GM12878 (cell line): ENCODE data around the gene DRD2. TPM values are rescaled to one million over a fixed set of nuclear protein-coding genes. Genes with fewer than 3 reads are reported as not detected.

Experiments used
- ATAC-seq: fragments of 200-7000 bp; cut with Tn5 transposase; 3 replicates; pipeline ENCODE4 v1.9.1; 2020; ENCODE audit warnings: mild to moderate bottlenecking, moderate library complexity
- BruUV-seq: library from RNA; stranded (reverse); fragments of 400-500 nt; replicated peaks from 2 replicates; lab custom pipeline; 2021; lab: Mats Ljungman, UMichigan
- CTCF ChIA-PET: fragments of 300-600 bp; sonication (Branson Sonifier 250); formaldehyde crosslinking; extraction: SDS; loops from one replicate; lab custom pipeline; 2021; ENCODE audit warnings: inconsistent platforms; lab: Yijun Ruan, JAX
- POLR2A ChIA-PET: fragments of 350-600 bp; formaldehyde crosslinking; extraction: SDS; loops from one replicate; lab custom pipeline; 2021; ENCODE audit warnings: inconsistent platforms; lab: Charles Lee
- RAD21 ChIA-PET: fragments of 300-600 bp; sonication (Branson Sonifier 250); formaldehyde crosslinking; loops from one replicate; lab custom pipeline; 2023; ENCODE audit warnings: antibody characterized with exemption; ENCODE audit not compliant: unreplicated experiment; lab: Charles Lee
- SMC1A ChIA-PET: fragments of 300-600 bp; sonication (Branson Sonifier 250); formaldehyde crosslinking; loops from one replicate; lab custom pipeline; 2023; ENCODE audit not compliant: unreplicated experiment, uncharacterized antibody; lab: Charles Lee
- DNase-seq: peaks from one replicate; pipeline ENCODE4 v3.0.0-alpha.2; 2011; ENCODE audit warnings: low read depth, low spot score
- FAIRE-seq: peaks from 3 replicates; lab custom pipeline; 2011; peaks lifted over from hg19 to GRCh38; lab: Jason Lieb, UNC
- H2AFZ ChIP-seq: 2 replicates; pipeline ENCODE4 v1.6.0; 2011; ENCODE audit warnings: low read depth, low read length, control low read depth; ENCODE audit not compliant: control insufficient read depth
- H3K27ac ChIP-seq: 2 replicates; pipeline ENCODE4 v1.5.1; 2011; ENCODE audit warnings: control low read depth; ENCODE audit not compliant: control insufficient read depth, insufficient read depth
- H3K27me3 ChIP-seq, 2 experiments: replicated peaks in 1 of 2; 2 replicates each; pipeline versions ENCODE4 v1.6.0 to v1.6.1; 2011; ENCODE audit warnings: low read length in 1 of 2; ENCODE audit not compliant: control insufficient read depth in 2 of 2, insufficient read depth in 2 of 2
- H3K36me3 ChIP-seq, 2 experiments: 2 replicates each; pipeline ENCODE4 v1.5.1; 2011; ENCODE audit warnings: low read length in 1 of 2; ENCODE audit not compliant: control insufficient read depth in 2 of 2, insufficient read depth in 2 of 2
- H3K4me1 ChIP-seq: 2 replicates; pipeline ENCODE4 v1.6.1; 2011; ENCODE audit warnings: mild to moderate bottlenecking, low read length, moderate library complexity, mixed read lengths; ENCODE audit not compliant: control insufficient read depth, insufficient read depth
- H3K4me2 ChIP-seq: 2 replicates; pipeline ENCODE4 v1.6.0; 2011; ENCODE audit warnings: control low read depth; ENCODE audit not compliant: control insufficient read depth, insufficient read depth
- H3K4me3 ChIP-seq: fragments of 200-600 bp; sonication (generic); 2 replicates; pipeline ENCODE4 v1.5.1; 2016
- H3K79me2 ChIP-seq: 2 replicates; pipeline ENCODE4 v1.6.0; 2011; ENCODE audit warnings: low read length; ENCODE audit not compliant: control insufficient read depth, insufficient read depth
- H3K9ac ChIP-seq: 2 replicates; pipeline ENCODE4 v1.8.0; 2011; ENCODE audit warnings: low read length, control low read depth, mixed read lengths; ENCODE audit not compliant: control insufficient read depth, insufficient read depth
- H3K9me3 ChIP-seq: replicated peaks from 3 replicates; pipeline ENCODE4 v1.5.1; 2011; ENCODE audit warnings: mild to moderate bottlenecking, low read length; ENCODE audit not compliant: control insufficient read depth, insufficient read depth
- H4K20me1 ChIP-seq: 2 replicates; pipeline ENCODE4 v1.6.0; 2011; ENCODE audit not compliant: control insufficient read depth, insufficient read depth
- ATF7 ChIP-seq: fragments of 450-650 bp; IDR thresholded peaks from 2 replicates; pipeline ENCODE4 v1.6.1; 2016; ENCODE audit warnings: low read depth, mild to moderate bottlenecking
- JUNB ChIP-seq: IDR thresholded peaks from 2 replicates; pipeline ENCODE4 v1.6.1; 2016; ENCODE audit warnings: antibody characterized with exemption, mild to moderate bottlenecking
- MEF2B ChIP-seq: fragments of 450-650 bp; IDR thresholded peaks from 2 replicates; pipeline ENCODE4 v1.6.1; 2018; ENCODE audit warnings: mild to moderate bottlenecking, moderate library complexity; ENCODE audit not compliant: partially characterized antibody, poor library complexity, severe bottlenecking
- POU2F2 ChIP-seq: IDR thresholded peaks from 3 replicates; pipeline ENCODE4 v1.6.1; 2011; ENCODE audit warnings: low read depth, mild to moderate bottlenecking, low read length, borderline replicate concordance
- YY1 ChIP-seq: IDR thresholded peaks from 2 replicates; pipeline ENCODE4 v1.6.1; 2011; ENCODE audit warnings: low read depth, mild to moderate bottlenecking, low read length
- WGBS: methylation state at CpG from one replicate; pipeline ENCODE4 v1.1.6; 2016; ENCODE audit warnings: low lambda C conversion rate; ENCODE audit not compliant: insufficient replicate concordance, insufficient coverage; ENCODE audit errors: missing lambda C conversion rate; 5-methylcytosine and 5-hydroxymethylcytosine counted together
- in situ Hi-C: fragments of 300-500 bp; cut with MboI; formaldehyde crosslinking; loops from 9 replicates; pipeline ENCODE4 v1.14.3; 2018; ENCODE audit warnings: mixed read lengths
- intact Hi-C: fragments of 100-400 bp; cut with micrococcal nuclease; formaldehyde crosslinking; loops from one replicate; pipeline ENCODE4 v1.14.2; 2022; ENCODE audit not compliant: unreplicated experiment
- polyA plus RNA-seq, 11 experiments: library from polyadenylated mRNA; depleted of rRNA in 4 of 11; unstranded in 6 of 11; stranded (reverse) in 5 of 11; fragments of >200 nt; fragmentation: Nextera tagmentation in 4 of 11; fragmentation: Illumina TruSeq in 1 of 11; extraction: Ambion mirVana in 4 of 11; extraction: Trizol in 1 of 11; gene quantifications; 1 replicate in 1 of 11; 2 replicates in 10 of 11; pipeline versions ENCODE4 v1.2.1 to v1.2.3, GENCODE V29; 2011 to 2016; ENCODE audit warnings: inconsistent platforms in 2 of 11, missing spikeins in 2 of 11, low read depth in 1 of 11
- total RNA-seq, 4 experiments: library from RNA; depleted of rRNA in 3 of 4; stranded (reverse); fragments of >200 nt in 3 of 4; fragmentation: Illumina TruSeq in 1 of 4; extraction: Trizol in 1 of 4; gene quantifications; 2 replicates each; pipeline versions ENCODE4 v1.2.1 to v1.2.3, GENCODE V29; 2013 to 2021
- TF ChIP-seq, protein P1 (sequence below): fragments of 450-650 bp; IDR thresholded peaks from 2 replicates; pipeline ENCODE4 v1.6.1; 2017; ENCODE audit warnings: mild to moderate bottlenecking, moderate library complexity

The DRD2 gene
- total and polyA plus RNA-seq, 10 of the 15 experiments (the other 5 are each of a cell fraction or from before 2014, with no cell fraction given): not detected

DNA sequence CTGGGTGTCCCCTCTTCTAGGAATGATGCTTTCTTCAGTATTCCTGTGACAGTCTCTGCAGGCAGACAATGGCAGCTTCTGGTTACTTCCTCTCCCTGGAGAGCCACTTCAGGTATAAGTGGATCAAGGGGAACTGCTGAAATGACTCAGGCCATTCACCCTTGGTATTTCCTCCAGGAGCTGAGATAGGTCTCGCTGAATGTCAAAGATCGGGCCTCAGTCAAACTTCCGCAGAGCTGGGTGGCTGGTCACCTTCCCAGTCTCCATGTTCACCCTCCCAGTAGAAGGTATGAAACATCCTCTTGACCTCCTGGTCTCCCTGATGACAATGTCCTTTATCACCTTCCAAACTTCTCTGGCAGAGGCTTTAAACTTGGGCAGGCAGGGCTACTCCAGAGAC lies 89.4 kb downstream of the DRD2 start:
- Histone ChIP-seq H3K4me2 (no peak overlapping the region), H3K27me3 (peaks cover 1 to 5% of the 10 kb centered on the region in 2 experiments), H3K79me2 (no peaks in the 10 kb centered on the region), H4K20me1 (no peaks in the 10 kb centered on the region), H3K4me3 (no peak overlapping the region), H3K36me3 (no peaks in the 10 kb centered on the region), H3K27ac (no peak overlapping the region), H3K4me1 (no peaks in the 10 kb centered on the region), H3K9ac (no peak overlapping the region), H2AFZ (no peak overlapping the region), H3K9me3 (no peaks in the 10 kb centered on the region)
- CTCF ChIA-PET: no interaction called here
- DNase-seq (no peak), ATAC-seq (no peak), FAIRE-seq (no peak)
- intact Hi-C loops (no loop called here), in situ Hi-C loops (no loop called here)
- no TSS peak for BruUV-seq
- WGBS: 86% methylated on average over 3 of the region's 3 CpGs
- TF ChIP-seq ATF7: no peak
- TF ChIP-seq MEF2B: no peak
- TF ChIP-seq YY1: no peak
- TF ChIP-seq, protein P1, sequence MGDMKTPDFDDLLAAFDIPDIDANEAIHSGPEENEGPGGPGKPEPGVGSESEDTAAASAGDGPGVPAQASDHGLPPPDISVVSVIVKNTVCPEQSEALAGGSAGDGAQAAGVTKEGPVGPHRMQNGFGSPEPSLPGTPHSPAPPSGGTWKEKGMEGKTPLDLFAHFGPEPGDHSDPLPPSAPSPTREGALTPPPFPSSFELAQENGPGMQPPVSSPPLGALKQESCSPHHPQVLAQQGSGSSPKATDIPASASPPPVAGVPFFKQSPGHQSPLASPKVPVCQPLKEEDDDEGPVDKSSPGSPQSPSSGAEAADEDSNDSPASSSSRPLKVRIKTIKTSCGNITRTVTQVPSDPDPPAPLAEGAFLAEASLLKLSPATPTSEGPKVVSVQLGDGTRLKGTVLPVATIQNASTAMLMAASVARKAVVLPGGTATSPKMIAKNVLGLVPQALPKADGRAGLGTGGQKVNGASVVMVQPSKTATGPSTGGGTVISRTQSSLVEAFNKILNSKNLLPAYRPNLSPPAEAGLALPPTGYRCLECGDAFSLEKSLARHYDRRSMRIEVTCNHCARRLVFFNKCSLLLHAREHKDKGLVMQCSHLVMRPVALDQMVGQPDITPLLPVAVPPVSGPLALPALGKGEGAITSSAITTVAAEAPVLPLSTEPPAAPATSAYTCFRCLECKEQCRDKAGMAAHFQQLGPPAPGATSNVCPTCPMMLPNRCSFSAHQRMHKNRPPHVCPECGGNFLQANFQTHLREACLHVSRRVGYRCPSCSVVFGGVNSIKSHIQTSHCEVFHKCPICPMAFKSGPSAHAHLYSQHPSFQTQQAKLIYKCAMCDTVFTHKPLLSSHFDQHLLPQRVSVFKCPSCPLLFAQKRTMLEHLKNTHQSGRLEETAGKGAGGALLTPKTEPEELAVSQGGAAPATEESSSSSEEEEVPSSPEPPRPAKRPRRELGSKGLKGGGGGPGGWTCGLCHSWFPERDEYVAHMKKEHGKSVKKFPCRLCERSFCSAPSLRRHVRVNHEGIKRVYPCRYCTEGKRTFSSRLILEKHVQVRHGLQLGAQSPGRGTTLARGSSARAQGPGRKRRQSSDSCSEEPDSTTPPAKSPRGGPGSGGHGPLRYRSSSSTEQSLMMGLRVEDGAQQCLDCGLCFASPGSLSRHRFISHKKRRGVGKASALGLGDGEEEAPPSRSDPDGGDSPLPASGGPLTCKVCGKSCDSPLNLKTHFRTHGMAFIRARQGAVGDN: no peak
- no peak for TF ChIP-seq POU2F2
- no peak for TF ChIP-seq JUNB
- SMC1A ChIA-PET: interaction anchor here (1.1 kb wide), 1 partner anchor 29 kb away, joined by 3 read pairs; no protein-coding TSS in a partner anchor
- POLR2A ChIA-PET: no interaction called here
- RAD21 ChIA-PET: no interaction called here
